Measurements from ENCODE around the gene CCDC186.
A peak's percentile ranks its signal among the peaks of the same experiment; 100 is the strongest.

Gene CCDC186

GRCh38 chr10:114173921-114174694 is at the start of gene CCDC186:
TSS of gene CCDC186 (minus strand) at chr10:114174203. CDS start at chr10:114163268, 10,935 bp downstream.
- DNase-seq (ENCODE audit: low spot score): peak; percentile 96
- TF ChIP-seq, protein P1, sequence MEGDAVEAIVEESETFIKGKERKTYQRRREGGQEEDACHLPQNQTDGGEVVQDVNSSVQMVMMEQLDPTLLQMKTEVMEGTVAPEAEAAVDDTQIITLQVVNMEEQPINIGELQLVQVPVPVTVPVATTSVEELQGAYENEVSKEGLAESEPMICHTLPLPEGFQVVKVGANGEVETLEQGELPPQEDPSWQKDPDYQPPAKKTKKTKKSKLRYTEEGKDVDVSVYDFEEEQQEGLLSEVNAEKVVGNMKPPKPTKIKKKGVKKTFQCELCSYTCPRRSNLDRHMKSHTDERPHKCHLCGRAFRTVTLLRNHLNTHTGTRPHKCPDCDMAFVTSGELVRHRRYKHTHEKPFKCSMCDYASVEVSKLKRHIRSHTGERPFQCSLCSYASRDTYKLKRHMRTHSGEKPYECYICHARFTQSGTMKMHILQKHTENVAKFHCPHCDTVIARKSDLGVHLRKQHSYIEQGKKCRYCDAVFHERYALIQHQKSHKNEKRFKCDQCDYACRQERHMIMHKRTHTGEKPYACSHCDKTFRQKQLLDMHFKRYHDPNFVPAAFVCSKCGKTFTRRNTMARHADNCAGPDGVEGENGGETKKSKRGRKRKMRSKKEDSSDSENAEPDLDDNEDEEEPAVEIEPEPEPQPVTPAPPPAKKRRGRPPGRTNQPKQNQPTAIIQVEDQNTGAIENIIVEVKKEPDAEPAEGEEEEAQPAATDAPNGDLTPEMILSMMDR (IDR thresholded peaks at IDR 0.05; ENCODE audit: extremely low read depth, missing control alignments): no peak

GRCh38 chr10:114223066-114223465 is 49.1 kb upstream of the CCDC186 start:
- no peak for DNase-seq (ENCODE audit: low spot score)

DNA sequence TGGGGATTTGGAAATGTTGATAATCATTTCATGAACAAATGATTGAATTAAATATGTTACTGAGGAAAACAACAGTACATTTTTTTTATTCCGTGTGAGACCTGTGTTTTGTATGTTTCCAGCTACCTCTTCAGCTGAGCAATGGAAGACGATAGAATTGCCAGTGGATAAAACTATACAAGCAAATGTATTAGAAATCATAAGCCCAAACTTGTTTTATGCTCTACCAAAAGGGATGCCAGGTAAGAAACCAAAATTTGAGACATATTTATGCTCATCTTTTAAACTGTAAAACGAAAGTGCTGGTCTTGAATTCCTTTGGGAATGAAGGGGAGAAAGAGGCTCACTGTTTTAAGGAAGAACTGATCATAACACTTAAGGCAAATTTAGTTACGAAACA is 47.2 kb upstream of the CCDC186 start:
- TF ChIP-seq, protein P1 (IDR thresholded peaks at IDR 0.05; ENCODE audit: extremely low read depth, missing control alignments): no peak
- DNase-seq (ENCODE audit: low spot score): no peak

More at GRCh38 chr10:114223066-114223465, 49.1 kb upstream of the CCDC186 start:
- TF ChIP-seq, protein P1 (IDR thresholded peaks at IDR 0.05; ENCODE audit: extremely low read depth, missing control alignments): no peak

DNA sequence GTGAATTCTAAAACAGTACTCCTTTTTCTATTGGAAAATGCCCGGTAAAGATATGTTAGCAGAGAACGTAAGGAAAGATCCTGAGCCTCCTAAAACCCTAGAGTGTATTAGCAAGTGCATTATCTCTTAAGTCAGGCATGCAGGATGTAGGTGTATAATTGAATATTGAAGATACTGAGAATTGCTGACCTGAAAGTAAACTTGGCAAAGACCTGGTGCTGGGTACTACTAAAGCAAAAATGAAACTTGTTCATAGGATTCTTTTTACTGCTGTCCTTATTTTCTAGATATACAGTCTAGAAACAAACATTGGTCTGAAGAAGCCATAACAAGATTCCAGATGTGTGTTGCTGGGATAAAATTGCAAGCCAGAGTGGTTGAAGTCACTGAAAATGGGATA is 46.3 kb upstream of the CCDC186 start:
- DNase-seq (ENCODE audit: low spot score): no peak
- TF ChIP-seq, protein P1 (IDR thresholded peaks at IDR 0.05; ENCODE audit: extremely low read depth, missing control alignments): no peak

GRCh38 chr10:114215033-114215432 is 41.0 kb upstream of the CCDC186 start:
- no peak for DNase-seq (ENCODE audit: low spot score)
- TF ChIP-seq, protein P1 (IDR thresholded peaks at IDR 0.05; ENCODE audit: extremely low read depth, missing control alignments): no peak

- TF ChIP-seq, protein P1 (IDR thresholded peaks at IDR 0.05; ENCODE audit: extremely low read depth, missing control alignments): no peak
These were observed 38.1 kb upstream of the CCDC186 start for GRCh38 chr10:114212153-114212552.

GRCh38 chr10:114208351-114208750 is 34.3 kb upstream of the CCDC186 start:
- TF ChIP-seq, protein P1 (IDR thresholded peaks at IDR 0.05; ENCODE audit: extremely low read depth, missing control alignments): no peak
- no peak for DNase-seq (ENCODE audit: low spot score)

More at GRCh38 chr10:114212153-114212552, 38.1 kb upstream of the CCDC186 start:
- DNase-seq (ENCODE audit: low spot score): no peak

Data from GM20000 (cell line).